Measurements from ENCODE around the gene NSD1.
"Not testable (repeated sequence)": the region's sequence is repeated elsewhere in the genome, so short reads cannot be mapped to it uniquely, and the experiment has no call there.

Gene NSD1

DNA sequence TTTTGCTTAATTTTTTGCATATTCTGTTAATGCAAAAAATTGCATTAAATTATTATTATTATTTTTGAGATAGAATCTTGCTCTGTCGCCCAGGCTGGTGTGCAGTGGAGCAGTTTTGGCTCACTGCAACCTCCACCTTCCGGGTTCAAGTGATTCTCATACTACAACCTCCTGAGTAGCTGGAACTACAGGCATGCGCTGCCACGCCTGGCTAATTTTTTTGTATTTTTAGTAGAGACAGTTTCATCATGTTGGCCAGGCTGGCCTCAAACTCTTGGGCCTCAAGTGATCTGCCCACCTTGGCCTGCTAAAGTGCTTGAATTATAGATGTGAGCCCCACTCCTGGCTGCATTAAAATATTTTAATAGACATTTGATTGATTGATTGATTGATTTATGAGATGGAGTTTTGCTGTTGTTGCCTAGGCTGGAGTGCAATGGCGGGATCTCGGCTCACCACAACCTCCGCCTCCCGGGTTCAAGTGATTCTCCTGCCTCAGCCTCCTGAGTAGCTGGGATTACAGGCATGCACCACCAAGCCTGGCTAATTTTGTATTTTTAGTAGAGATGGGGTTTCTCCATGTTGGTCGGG, 44.4 kb downstream of the NSD1 start:
- DNase-seq (ENCODE audit: low read depth): not testable (repeated sequence)

DNA sequence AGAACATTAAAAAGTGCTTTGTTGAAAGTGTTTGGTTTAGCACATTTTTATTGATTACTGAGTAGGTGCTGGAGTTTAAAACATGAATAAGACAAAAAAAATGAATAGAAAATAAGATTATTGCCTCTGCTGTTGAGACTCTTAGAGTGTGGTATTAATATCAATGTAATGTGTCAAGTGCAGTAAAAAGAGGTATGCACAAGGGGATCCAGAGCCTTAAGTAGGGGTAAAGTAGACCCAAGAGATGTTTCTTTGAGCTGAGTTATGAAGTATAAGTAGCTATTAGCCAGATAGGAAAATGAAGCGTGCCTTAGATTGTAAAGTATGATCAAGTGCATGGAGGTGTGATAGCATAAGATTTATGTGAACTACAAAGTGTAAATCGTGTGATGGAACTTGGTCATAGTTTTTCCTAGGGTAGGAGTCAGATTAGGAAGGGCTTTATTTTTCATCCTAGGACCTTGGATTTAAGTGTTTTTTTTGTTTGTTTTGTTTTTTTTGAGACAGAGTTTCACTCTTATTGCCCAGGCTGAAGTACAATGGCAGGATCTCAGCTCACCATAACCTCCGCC, 45.2 kb downstream of the NSD1 start:
- no peak for DNase-seq (ENCODE audit: low read depth)

- no peak for DNase-seq (ENCODE audit: low read depth)
Measured at GRCh38 chr5:177179431-177179830, 45.9 kb downstream of the NSD1 start.

GRCh38 chr5:177183142-177183541, 49.6 kb downstream of the NSD1 start:
- no peak for DNase-seq (ENCODE audit: low read depth)

GRCh38 chr5:177183766-177184360, 50.3 kb downstream of the NSD1 start:
- no peak for DNase-seq (ENCODE audit: low read depth)

DNA sequence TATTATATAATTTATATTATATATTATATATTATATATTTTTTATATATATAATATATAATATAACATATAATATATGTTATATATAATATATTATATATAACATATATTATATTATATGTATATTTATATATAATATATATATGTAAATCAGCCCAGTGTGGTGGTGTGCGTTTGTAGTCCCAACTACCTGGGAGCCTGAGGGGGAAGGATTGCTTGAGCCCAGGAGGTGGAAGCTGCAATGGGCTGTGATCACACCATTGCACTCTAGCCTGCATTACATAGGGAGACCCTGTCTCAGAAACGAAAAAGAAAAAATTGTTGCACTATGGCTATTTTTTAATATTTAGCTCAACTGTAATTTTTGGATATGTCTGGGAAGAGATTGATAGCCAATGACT, 52.4 kb downstream of the NSD1 start:
- no peak for DNase-seq (ENCODE audit: low read depth)

DNA sequence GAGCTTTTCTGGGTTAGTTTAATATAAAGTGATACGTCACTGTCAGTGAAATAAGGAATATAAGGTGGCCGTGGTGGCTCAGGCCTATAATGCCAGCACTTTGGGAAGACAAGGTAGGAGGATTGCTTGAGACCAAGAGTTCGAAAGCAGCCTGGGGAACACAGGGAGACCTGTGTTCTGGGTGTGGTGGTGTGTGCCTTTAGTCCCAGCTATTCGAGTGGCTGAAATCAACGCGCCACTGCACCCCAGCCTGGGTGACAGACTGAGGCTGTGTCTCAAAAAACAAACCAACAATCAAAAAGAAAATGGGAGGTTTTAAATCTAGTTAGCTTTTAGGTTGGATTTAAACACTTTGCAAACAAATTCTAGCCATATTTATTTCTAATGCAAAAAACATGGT, 53.1 kb downstream of the NSD1 start:
- no peak for DNase-seq (ENCODE audit: low read depth)

DNA sequence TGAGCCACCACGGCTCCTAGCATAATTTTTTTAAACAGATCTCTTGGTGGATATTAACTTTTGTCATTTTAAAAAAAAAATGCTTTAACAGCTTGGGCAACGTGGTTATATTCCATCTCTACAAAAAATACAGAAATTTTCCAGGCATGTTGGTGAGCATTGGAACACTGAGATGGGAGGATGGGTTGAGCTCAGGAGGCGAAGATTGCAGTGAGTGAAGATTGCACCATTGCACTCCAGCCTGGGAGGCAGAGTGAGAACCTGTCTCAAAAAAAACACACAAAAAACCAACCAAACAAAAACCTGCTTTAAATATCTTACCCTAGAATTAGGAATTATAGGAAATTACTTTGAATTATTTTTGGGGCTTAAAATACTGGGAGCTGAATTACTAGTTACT, 55.2 kb downstream of the NSD1 start:
- DNase-seq (ENCODE audit: low read depth): no peak

DNA sequence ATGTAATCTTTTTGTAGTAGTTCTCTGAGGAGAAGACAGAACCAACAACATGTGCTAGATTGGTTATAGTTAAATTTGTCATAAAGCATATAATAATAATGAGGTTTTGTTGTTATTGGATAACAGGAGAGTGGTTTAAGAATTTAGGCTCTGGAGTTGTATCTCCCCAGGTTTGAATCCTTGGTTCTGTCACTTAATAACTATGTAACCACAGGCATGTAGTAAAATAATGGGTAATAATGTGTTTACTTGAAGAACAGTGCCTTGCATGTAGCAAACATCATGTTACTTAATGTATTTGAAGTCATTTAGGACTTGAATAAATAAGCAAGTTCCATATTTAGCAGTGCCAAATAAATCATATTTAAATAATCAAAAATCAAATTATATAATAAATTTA, 55.8 kb downstream of the NSD1 start:
- no peak for DNase-seq (ENCODE audit: low read depth)

GRCh38 chr5:177189965-177190364, 56.4 kb downstream of the NSD1 start:
- DNase-seq (ENCODE audit: low read depth): no peak

- DNase-seq (ENCODE audit: low read depth): no peak
Measured at GRCh38 chr5:177194268-177194667, 60.7 kb downstream of the NSD1 start.

- DNase-seq (ENCODE audit: low read depth): no peak
Measured at GRCh38 chr5:177195307-177195952, 61.9 kb downstream of the NSD1 start.

DNA sequence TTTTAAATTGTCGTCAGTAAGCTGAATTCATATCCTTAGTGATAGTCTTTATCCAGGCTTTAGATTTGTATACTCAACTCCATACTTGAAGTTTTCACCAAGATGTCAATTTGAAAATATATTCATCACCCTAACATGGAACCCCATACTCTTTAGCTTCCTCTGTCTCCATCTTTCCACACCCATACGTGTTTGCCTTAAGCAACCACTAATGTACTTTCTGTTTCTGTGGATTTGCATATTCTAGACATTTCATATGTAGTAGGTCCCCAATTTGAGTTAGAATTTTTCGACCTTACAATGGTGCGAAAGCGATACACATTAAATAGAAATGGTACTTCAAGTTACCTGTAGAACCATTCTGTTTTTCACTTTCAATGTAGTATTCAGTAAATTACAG, 65.2 kb downstream of the NSD1 start:
- DNase-seq (ENCODE audit: low read depth): no peak

DNA sequence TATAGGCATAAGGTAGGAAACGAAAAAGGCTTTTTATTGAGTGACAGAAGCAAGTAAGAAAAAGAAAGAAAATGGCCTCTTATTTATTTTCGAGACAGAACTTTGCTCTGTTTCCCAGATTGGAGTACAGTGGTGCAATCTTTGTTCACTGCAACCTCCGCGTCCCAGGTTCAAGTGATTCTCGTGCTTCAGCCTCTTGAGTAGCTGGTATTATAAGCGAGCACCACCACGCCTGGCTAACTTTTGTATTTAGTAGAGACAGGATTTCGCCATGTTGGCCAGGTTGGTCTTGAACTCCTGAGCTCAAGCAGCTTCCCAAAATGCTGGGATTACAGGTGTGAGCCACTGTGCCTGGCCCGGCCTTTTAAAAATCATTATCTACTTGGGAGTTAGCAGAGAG, 70.7 kb downstream of the NSD1 start:
- DNase-seq (ENCODE audit: low read depth): no peak

- DNase-seq (ENCODE audit: low read depth): no peak
Measured at GRCh38 chr5:177209610-177210009, 76.0 kb downstream of the NSD1 start.

GRCh38 chr5:177212242-177212641, 78.7 kb downstream of the NSD1 start:
- DNase-seq (ENCODE audit: low read depth): no peak

- DNase-seq (ENCODE audit: low read depth): no peak
Measured at GRCh38 chr5:177220576-177220975, 87.0 kb downstream of the NSD1 start.

DNA sequence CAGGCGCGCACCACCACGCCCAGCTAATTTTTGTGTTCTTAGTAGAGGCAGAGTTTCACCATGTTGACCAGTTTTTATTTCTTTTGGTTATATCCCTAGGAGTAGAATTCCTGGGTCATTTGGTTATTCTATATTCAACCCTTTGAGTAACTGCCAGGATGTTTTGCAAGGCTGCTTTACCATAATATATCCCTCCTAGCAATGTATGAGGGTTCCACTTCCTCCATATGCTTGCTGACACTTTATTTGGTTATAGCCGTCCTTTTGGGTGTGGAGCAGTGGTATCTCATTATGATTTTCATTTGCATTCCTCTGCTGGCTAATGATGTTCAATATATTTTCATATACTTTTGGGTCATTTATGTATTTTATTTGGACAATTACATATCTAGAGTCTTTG, 88.7 kb downstream of the NSD1 start:
- no peak for DNase-seq (ENCODE audit: low read depth)

DNA sequence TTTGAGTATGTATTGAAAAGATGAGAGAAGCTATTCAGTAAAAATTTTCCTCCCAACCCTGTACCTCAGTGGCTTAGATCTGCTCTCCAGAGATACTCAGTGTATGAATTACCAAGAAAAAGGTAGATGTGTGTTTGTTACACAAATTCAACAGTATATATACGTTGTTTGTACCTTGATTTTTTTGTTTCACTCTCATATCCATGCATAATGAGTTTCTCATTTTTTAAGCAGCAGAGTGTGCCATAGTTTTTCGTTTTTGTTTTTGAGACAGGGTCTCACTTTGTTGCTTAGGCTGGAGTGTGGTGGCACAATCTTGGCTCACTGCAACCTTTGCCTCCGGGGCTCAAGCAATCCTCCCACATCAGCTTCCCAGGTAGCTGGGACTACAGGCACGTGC, 92.2 kb downstream of the NSD1 start:
- DNase-seq (ENCODE audit: low read depth): no peak

- no peak for DNase-seq (ENCODE audit: low read depth)
Measured at GRCh38 chr5:177226860-177227259, 93.3 kb downstream of the NSD1 start.

- no peak for DNase-seq (ENCODE audit: low read depth)
Measured at GRCh38 chr5:177228751-177229150, 95.2 kb downstream of the NSD1 start.

- no peak for DNase-seq (ENCODE audit: low read depth)
Measured at GRCh38 chr5:177230660-177231059, 97.1 kb downstream of the NSD1 start.

DNA sequence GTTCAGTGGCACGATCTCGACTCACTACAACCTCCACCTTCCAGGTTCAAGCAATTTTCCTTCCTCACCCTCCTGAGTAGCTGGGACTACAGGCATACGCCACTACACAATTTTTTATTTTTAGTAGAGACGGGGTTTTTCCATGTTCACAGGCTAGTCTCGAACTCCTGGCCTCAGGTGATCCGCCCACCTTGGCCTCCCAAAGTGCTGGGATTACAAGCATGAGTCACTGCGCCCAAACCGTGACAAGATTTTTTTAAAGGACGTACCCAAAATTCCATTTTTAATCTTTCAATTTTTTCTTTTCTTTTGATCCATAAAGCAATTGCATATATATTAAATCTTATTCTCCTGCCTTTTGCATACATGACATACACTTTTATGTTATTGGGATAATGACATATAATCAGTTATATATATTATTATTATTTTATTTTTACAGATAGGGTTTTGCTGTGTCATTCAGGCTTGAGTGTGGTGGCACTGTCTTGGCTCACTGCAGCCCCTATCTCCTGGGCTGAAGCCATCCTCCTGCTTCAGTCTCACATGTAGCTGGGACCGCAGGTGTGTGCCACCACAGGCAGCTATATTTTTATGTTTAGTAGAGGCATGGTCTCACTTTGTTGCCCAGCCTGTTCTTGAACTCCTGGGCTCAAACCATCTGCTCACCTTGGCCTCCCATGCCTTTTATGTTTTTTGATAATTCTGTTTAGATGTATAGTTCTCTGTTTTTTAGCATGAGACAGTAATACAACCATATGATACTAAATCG, 98.1 kb downstream of the NSD1 start:
- no peak for DNase-seq (ENCODE audit: low read depth)
